SU-DHL-6 (cell line): ENCODE measurements around the gene KCNE2.

Experiments
- CTCF ChIP-seq: fragments of 200-600 bp; sonication (generic); IDR thresholded peaks from one replicate; pipeline ENCODE4 v1.5.1; 2017; ENCODE audit warnings: antibody characterized with exemption, mild to moderate bottlenecking, low read length, moderate library complexity; ENCODE audit not compliant: insufficient read depth, poor library complexity, severe bottlenecking
- EZH2phosphoT487 ChIP-seq: fragments of 200-600 bp; sonication (generic), shearing (Covaris generic); conservative IDR thresholded peaks from 2 replicates; pipeline ENCODE4 v1.6.1; 2018; ENCODE audit warnings: mild to moderate bottlenecking, antibody characterized with exemption, low read length, moderate library complexity, mixed read lengths

GRCh38 chr21:34352556-34352955 lies 11.2 kb upstream of the KCNE2 start:
- TF ChIP-seq CTCF (no peak), EZH2phosphoT487 (no peak)
